Endothelial cell of coronary artery (primary cell): ENCODE data around the gene H2BW2. TPM values are rescaled to one million over a fixed set of nuclear protein-coding genes. Genes with fewer than 3 reads are reported as not detected.

Experiments
- total RNA-seq: library from RNA; depleted of rRNA; stranded (reverse); fragments of >200 nt; gene quantifications from 2 replicates; pipeline ENCODE4 v1.2.3, GENCODE V29; 2014

The H2BW2 gene
- not detected in 2 replicates for total RNA-seq

GRCh38 chrX:104039689-104040505 lies at the start of gene H2BW2:
H2BW2 (plus strand) TSS chrX:104039956; CDS start chrX:104039995, 39 bp downstream.

GRCh38 chrX:104013606-104014005 lies 26.1 kb upstream of the H2BW2 start, which contains the start of gene H2BW1:
H2BW1 (minus strand) TSS chrX:104013708; CDS start chrX:104013576, 132 bp downstream.

DNA sequence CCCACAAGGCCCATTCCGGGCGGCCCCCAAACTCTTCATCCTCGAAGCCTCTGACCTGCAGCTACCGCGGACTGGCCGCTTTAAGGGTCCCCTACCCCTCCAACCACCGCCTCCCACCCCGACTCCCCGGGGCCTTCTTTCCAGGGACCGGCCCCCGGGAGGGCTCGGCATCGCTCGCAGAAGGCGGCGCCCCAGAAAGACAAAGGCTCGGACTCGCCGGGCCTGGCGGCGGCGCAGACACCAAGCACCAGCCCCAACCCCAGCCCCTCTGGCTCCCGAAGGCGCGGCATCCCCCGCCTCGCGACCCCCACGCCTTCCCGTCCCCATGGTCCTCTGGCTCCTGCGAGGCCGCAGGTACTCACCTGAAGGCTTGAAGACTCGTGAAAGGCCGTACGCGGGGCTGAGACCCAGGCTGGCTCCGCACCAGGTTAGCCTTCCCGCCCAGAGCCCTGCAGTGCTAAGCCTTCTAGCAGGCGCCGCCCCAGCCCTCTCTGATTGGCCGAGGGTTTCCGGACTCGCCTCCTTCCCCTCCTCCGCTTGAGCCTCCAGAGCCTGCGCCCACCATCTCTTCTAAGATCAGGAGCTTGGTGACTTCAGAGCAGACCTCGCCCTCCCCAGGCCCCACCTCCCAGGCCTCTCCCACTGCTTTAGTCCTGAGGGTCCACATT lies 36.2 kb downstream of the H2BW2 start, which contains the start of gene TMSB15C:
Gene TMSB15C (minus strand): TSS at position 459 of the 668 bp plus-strand sequence.

Other genes with a start within 250 kb of the H2BW2 start
- gene RAB9B, start 207.7 kb upstream of the H2BW2 start, total RNA-seq = 0.28 and 0.54 TPM in 2 replicates
- 2.0 and 5.5 TPM in 2 replicates for gene TMSB15B, start 77.3 kb upstream of the H2BW2 start, total RNA-seq
- not detected in 2 replicates for gene H2BW1, start 26.2 kb upstream of the H2BW2 start, total RNA-seq
- gene TMSB15C, start 36.3 kb downstream of the H2BW2 start, total RNA-seq = 3.6 and 5.3 TPM in 2 replicates
- gene ZCCHC18, start 72.6 kb downstream of the H2BW2 start, total RNA-seq = 1.6 and 1.8 TPM in 2 replicates
- 12.0 and 12.5 TPM in 2 replicates for gene SLC25A53, start 117.1 kb downstream of the H2BW2 start, total RNA-seq
- 26.5 and 28.7 TPM in 2 replicates for gene FAM199X, start 126.5 kb downstream of the H2BW2 start, total RNA-seq
- not detected in 2 replicates for gene ESX1, start 215.0 kb downstream of the H2BW2 start, total RNA-seq